DOHH2 (cell line): ENCODE measurements around the gene SENP5.

Experiments used
- EZH2phosphoT487 ChIP-seq: fragments of 200-600 bp; sonication (generic); IDR thresholded peaks from 2 replicates; pipeline ENCODE4 v1.6.1; 2017; ENCODE audit warnings: borderline replicate concordance, mild to moderate bottlenecking, antibody characterized with exemption, low read length, moderate library complexity, mixed read lengths
- TF ChIP-seq, protein P1 (sequence below): fragments of 200-600 bp; sonication (generic); IDR thresholded peaks from one replicate; pipeline ENCODE4 v1.5.1; 2014; ENCODE audit warnings: antibody characterized with exemption, mild to moderate bottlenecking, low read depth, low read length; ENCODE audit not compliant: poor library complexity, severe bottlenecking

- TF ChIP-seq, protein P1, sequence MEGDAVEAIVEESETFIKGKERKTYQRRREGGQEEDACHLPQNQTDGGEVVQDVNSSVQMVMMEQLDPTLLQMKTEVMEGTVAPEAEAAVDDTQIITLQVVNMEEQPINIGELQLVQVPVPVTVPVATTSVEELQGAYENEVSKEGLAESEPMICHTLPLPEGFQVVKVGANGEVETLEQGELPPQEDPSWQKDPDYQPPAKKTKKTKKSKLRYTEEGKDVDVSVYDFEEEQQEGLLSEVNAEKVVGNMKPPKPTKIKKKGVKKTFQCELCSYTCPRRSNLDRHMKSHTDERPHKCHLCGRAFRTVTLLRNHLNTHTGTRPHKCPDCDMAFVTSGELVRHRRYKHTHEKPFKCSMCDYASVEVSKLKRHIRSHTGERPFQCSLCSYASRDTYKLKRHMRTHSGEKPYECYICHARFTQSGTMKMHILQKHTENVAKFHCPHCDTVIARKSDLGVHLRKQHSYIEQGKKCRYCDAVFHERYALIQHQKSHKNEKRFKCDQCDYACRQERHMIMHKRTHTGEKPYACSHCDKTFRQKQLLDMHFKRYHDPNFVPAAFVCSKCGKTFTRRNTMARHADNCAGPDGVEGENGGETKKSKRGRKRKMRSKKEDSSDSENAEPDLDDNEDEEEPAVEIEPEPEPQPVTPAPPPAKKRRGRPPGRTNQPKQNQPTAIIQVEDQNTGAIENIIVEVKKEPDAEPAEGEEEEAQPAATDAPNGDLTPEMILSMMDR: no peak
- no peak for TF ChIP-seq EZH2phosphoT487
Observed at GRCh38 chr3:196868297-196868661, 559 bp downstream of the SENP5 start.
